T-helper 1 cell (primary cell): ENCODE data around the gene MYEF2.

Experiments used
- DNase-seq, 5 donors: peaks; one replicate each; pipeline ENCODE4 v3.0.0-alpha.2; 2012 to 2020

Gene MYEF2

GRCh38 chr15:48143856-48144255 is 34.2 kb downstream of the MYEF2 start:
- DNase-seq: no peak

GRCh38 chr15:48132874-48133273 is 45.2 kb downstream of the MYEF2 start:
- DNase-seq: no peak

- no peak for DNase-seq
Measured at GRCh38 chr15:48131324-48131723, 46.8 kb downstream of the MYEF2 start.

- no peak for DNase-seq
Measured at GRCh38 chr15:48126667-48127355, 51.3 kb downstream of the MYEF2 start.

GRCh38 chr15:48121849-48122248 is 56.2 kb downstream of the MYEF2 start:
- DNase-seq: no peak

GRCh38 chr15:48120745-48121144 is 57.4 kb downstream of the MYEF2 start, which contains the start of gene SLC24A5:
Gene SLC24A5 (plus strand): TSS chr15:48120990. CDS start chr15:48121045, 55 bp downstream.
- DNase-seq: no peak

GRCh38 chr15:48119277-48119676 is 58.8 kb downstream of the MYEF2 start:
- no peak for DNase-seq

- DNase-seq: no peak
Measured at GRCh38 chr15:48112242-48112641, 65.9 kb downstream of the MYEF2 start.

- DNase-seq: no peak
Measured at GRCh38 chr15:48109856-48110531, 68.1 kb downstream of the MYEF2 start.

- no peak for DNase-seq
Measured at GRCh38 chr15:48109212-48109611, 68.9 kb downstream of the MYEF2 start.

GRCh38 chr15:48105936-48106335 is 72.2 kb downstream of the MYEF2 start:
- DNase-seq: no peak

- DNase-seq: no peak
Measured at GRCh38 chr15:48103647-48104046, 74.4 kb downstream of the MYEF2 start.

GRCh38 chr15:48102167-48102566 is 75.9 kb downstream of the MYEF2 start:
- no peak for DNase-seq

GRCh38 chr15:48101376-48101961 is 76.6 kb downstream of the MYEF2 start:
- DNase-seq: no peak

- DNase-seq: no peak
Measured at GRCh38 chr15:48097264-48097663, 80.8 kb downstream of the MYEF2 start.

GRCh38 chr15:48096813-48097212 is 81.3 kb downstream of the MYEF2 start:
- no peak for DNase-seq

- DNase-seq: no peak
Measured at GRCh38 chr15:48096355-48096786, 81.7 kb downstream of the MYEF2 start.

GRCh38 chr15:48091522-48091921 is 86.6 kb downstream of the MYEF2 start:
- no peak for DNase-seq

- DNase-seq: no peak
Measured at GRCh38 chr15:48090666-48091065, 87.4 kb downstream of the MYEF2 start.

- DNase-seq: no peak
Measured at GRCh38 chr15:48090115-48090514, 88.0 kb downstream of the MYEF2 start.

- no peak for DNase-seq
Measured at GRCh38 chr15:48089702-48090101, 88.4 kb downstream of the MYEF2 start.

- no peak for DNase-seq
Measured at GRCh38 chr15:48087844-48088243, 90.3 kb downstream of the MYEF2 start.

GRCh38 chr15:48086576-48086975 is 91.5 kb downstream of the MYEF2 start:
- DNase-seq: no peak

GRCh38 chr15:48086133-48086532 is 92.0 kb downstream of the MYEF2 start:
- no peak for DNase-seq
